ENCODE data around the gene GPHB5. TPM values are rescaled to one million over a fixed set of nuclear protein-coding genes. Genes with fewer than 3 reads are reported as not detected.

The GPHB5 gene
- total RNA-seq, 4 donors from 2014 or later = not detected

- Histone ChIP-seq H3K4me1 (no peaks in the 10 kb centered on the region), H3K27ac (no peak overlapping the region), H3K4me3 (no peak overlapping the region), H3K27me3 (no peaks in the 10 kb centered on the region), H3K9me3 (no peaks in the 10 kb centered on the region), H3K36me3 (no peaks in the 10 kb centered on the region)
- intact Hi-C loops (cut with DNase I; ENCODE audit: low total_unique reads) = no loop called here
- WGBS, 2 donors (ENCODE audit: low coverage in 1 of 2) = 90 to 94% methylated on average over 2 of the region's 2 CpGs
- no peak for DNase-seq
- in situ Hi-C loops (cut with MboI; ENCODE audit: low pct_ligation_motif_present in 1 of 4, low pct_unique_long_range_greater_than_20kb in 1 of 4, low sequenced_read_pairs in 3 of 4) = loop anchor here in 1 of 4 donors (25.0 kb wide), 1 partner anchor 1131 kb away; no protein-coding TSS in a partner anchor
- TF ChIP-seq CTCF (IDR thresholded peaks at IDR 0.05) = no peak
- no peak for TF ChIP-seq POLR2A (IDR thresholded peaks at IDR 0.05)
- TF ChIP-seq POLR2AphosphoS5 (IDR thresholded peaks at IDR 0.05) = no peak
- TF ChIP-seq EP300 (IDR thresholded peaks at IDR 0.05; ENCODE audit: low read depth) = no peak
Observed at GRCh38 chr14:63292805-63293204, 25.9 kb downstream of the GPHB5 start.

GRCh38 chr14:63290741-63291430, 27.8 kb downstream of the GPHB5 start:
- intact Hi-C loops (cut with DNase I; ENCODE audit: low total_unique reads) (no loop called here), in situ Hi-C loops (cut with MboI; ENCODE audit: low pct_ligation_motif_present in 1 of 4, low pct_unique_long_range_greater_than_20kb in 1 of 4, low sequenced_read_pairs in 3 of 4) (loop anchor here in 1 of 4 donors (25.0 kb wide), 1 partner anchor 1129 kb away; no protein-coding TSS in a partner anchor)
- Histone ChIP-seq H3K4me1 (no peaks in the 10 kb centered on the region), H3K4me3 (no peak overlapping the region), H3K27me3 (no peaks in the 10 kb centered on the region), H3K9me3 (no peaks in the 10 kb centered on the region), H3K27ac (no peak overlapping the region), H3K36me3 (no peaks in the 10 kb centered on the region)
- TF ChIP-seq POLR2A (IDR thresholded peaks at IDR 0.05) (no peak), CTCF (IDR thresholded peaks at IDR 0.05) (no peak), POLR2AphosphoS5 (IDR thresholded peaks at IDR 0.05) (no peak), EP300 (IDR thresholded peaks at IDR 0.05; ENCODE audit: low read depth) (no peak)
- DNase-seq = no peak
- 77 to 89% methylated on average over 5 to 12 of the region's 12 CpGs for WGBS, 2 donors (ENCODE audit: low coverage in 1 of 2)

GRCh38 chr14:63288853-63289252, 29.9 kb downstream of the GPHB5 start:
- TF ChIP-seq POLR2AphosphoS5 (IDR thresholded peaks at IDR 0.05) (no peak), EP300 (IDR thresholded peaks at IDR 0.05; ENCODE audit: low read depth) (no peak), POLR2A (IDR thresholded peaks at IDR 0.05) (no peak), CTCF (IDR thresholded peaks at IDR 0.05) (no peak)
- Histone ChIP-seq H3K27me3 (no peaks in the 10 kb centered on the region), H3K36me3 (no peaks in the 10 kb centered on the region), H3K4me3 (no peak overlapping the region), H3K27ac (no peak overlapping the region), H3K4me1 (peaks cover 0 to 8% (median 2%) of the 10 kb centered on the region in 4 donors), H3K9me3 (no peaks in the 10 kb centered on the region)
- in situ Hi-C loops (cut with MboI; ENCODE audit: low pct_ligation_motif_present in 1 of 4, low pct_unique_long_range_greater_than_20kb in 1 of 4, low sequenced_read_pairs in 3 of 4) = loop anchor here in 1 of 4 donors (25.0 kb wide), 1 partner anchor 1127 kb away; no protein-coding TSS in a partner anchor
- 74 to 80% methylated on average over 1 of the region's 1 CpG for WGBS, 2 donors (ENCODE audit: low coverage in 1 of 2)
- intact Hi-C loops (cut with DNase I; ENCODE audit: low total_unique reads) = no loop called here
- DNase-seq = no peak

GRCh38 chr14:63287666-63288483, 30.9 kb downstream of the GPHB5 start:
- Histone ChIP-seq H3K36me3 (no peaks in the 10 kb centered on the region), H3K9me3 (no peaks in the 10 kb centered on the region), H3K4me3 (no peak overlapping the region), H3K27me3 (no peaks in the 10 kb centered on the region), H3K4me1 (peaks cover 0 to 15% (median 2%) of the 10 kb centered on the region in 4 donors), H3K27ac (no peak overlapping the region)
- WGBS, 2 donors (ENCODE audit: low coverage in 1 of 2) = 82 to 90% methylated on average over 4 to 6 of the region's 6 CpGs
- intact Hi-C loops (cut with DNase I; ENCODE audit: low total_unique reads) = no loop called here
- no peak for DNase-seq
- TF ChIP-seq POLR2A (IDR thresholded peaks at IDR 0.05) (no peak), CTCF (IDR thresholded peaks at IDR 0.05) (no peak), POLR2AphosphoS5 (IDR thresholded peaks at IDR 0.05) (no peak), EP300 (IDR thresholded peaks at IDR 0.05; ENCODE audit: low read depth) (no peak)
- in situ Hi-C loops (cut with MboI; ENCODE audit: low pct_ligation_motif_present in 1 of 4, low pct_unique_long_range_greater_than_20kb in 1 of 4, low sequenced_read_pairs in 3 of 4) = loop anchor here in 1 of 4 donors (25.0 kb wide), 1 partner anchor 1126 kb away; no protein-coding TSS in a partner anchor

Data from transverse colon (tissue), 4 donors.